ENCODE data around the gene PAK1. TPM values are rescaled to one million over a fixed set of nuclear protein-coding genes. Genes with fewer than 3 reads are reported as not detected.

Gene PAK1
- total RNA-seq, 4 donors from 2014 or later, result 17.8 to 34.5 (median 21.6) TPM

DNA sequence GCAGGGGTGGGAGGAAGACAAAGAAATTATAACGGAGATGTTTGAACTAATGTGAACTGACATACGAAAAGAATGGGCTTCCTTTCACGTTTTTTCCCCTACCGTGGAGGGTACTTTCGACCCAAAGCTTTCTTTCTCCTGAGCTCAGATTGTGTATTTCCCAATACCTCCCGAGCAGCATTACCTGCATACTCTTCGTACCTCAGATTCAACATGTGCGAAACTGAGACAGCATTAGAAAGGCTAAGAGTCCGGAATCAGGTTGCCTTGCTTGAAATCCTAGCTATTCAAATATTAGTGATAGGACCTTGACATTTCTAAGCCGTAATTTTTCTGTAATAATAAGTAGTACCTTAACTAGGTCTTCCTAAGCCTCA is 778 bp upstream of the PAK1 start:
- no peak overlapping the region for H3K4me3 ChIP-seq (ENCODE audit: low read depth, poor library complexity, severe bottlenecking)
- intact Hi-C loops (cut with DNase I; ENCODE audit: low total_unique reads), result no loop called here
- TF ChIP-seq POLR2A (IDR thresholded peaks at IDR 0.05), result no peak
- TF ChIP-seq, protein P1, sequence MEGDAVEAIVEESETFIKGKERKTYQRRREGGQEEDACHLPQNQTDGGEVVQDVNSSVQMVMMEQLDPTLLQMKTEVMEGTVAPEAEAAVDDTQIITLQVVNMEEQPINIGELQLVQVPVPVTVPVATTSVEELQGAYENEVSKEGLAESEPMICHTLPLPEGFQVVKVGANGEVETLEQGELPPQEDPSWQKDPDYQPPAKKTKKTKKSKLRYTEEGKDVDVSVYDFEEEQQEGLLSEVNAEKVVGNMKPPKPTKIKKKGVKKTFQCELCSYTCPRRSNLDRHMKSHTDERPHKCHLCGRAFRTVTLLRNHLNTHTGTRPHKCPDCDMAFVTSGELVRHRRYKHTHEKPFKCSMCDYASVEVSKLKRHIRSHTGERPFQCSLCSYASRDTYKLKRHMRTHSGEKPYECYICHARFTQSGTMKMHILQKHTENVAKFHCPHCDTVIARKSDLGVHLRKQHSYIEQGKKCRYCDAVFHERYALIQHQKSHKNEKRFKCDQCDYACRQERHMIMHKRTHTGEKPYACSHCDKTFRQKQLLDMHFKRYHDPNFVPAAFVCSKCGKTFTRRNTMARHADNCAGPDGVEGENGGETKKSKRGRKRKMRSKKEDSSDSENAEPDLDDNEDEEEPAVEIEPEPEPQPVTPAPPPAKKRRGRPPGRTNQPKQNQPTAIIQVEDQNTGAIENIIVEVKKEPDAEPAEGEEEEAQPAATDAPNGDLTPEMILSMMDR (IDR thresholded peaks at IDR 0.05), result no peak
- DNase-seq (ENCODE audit: low spot score in 2 of 2), result no peak
- WGBS, 2 donors, result 39 to 41% methylated on average over 10 of the region's 10 CpGs

DNA sequence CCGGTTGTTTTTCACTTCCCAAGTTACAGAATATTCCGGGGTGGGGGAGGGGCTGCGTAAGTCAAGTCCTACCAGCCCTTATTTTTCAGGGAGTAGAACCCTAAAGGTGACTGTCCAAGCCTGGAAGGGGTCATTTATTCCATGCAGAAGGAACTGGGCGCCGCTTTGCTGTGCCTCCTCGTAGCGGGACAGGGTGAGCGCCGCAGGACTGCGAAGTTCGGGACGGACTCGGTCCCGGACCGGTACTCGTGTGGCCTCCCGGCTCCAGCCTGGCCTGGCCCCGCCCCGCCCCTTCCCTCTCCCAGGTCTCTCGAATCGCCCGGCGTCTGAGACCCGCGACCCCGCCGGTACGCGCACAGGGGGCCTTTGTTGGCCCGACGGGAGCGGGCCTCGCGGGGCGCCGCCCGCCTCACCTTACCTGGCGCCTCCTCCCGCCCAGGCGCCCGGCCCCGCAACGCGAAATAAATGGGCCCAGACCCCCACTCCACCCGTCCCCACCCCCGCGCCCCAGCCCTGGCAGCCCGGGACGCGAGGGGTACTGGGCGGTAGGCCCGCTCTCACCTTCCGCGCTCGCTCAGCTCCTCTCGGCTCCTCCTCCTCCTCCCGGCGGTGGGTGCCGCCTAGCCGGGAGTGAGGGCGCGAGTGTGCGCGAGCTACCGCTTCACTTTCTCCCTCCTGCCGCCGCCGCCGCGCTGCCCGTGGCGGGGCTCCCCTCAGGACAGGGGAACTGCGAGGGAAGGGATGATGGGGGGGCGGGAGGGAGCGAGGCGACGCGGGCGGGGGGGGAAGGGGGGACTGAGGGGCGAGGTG is 698 bp downstream of the PAK1 start:
- 2 to 3% methylated on average over 25 to 39 of the region's 80 CpGs for WGBS, 2 donors
- intact Hi-C loops (cut with DNase I; ENCODE audit: low total_unique reads), result no loop called here
- TF ChIP-seq POLR2A (IDR thresholded peaks at IDR 0.05), result no peak
- TF ChIP-seq, protein P1 (IDR thresholded peaks at IDR 0.05), result no peak
- peak; percentile 18 to 89 for DNase-seq (ENCODE audit: low spot score in 2 of 2)
- H3K4me3 ChIP-seq (ENCODE audit: low read depth, poor library complexity, severe bottlenecking), result peak overlapping the region; percentile 42

DNA sequence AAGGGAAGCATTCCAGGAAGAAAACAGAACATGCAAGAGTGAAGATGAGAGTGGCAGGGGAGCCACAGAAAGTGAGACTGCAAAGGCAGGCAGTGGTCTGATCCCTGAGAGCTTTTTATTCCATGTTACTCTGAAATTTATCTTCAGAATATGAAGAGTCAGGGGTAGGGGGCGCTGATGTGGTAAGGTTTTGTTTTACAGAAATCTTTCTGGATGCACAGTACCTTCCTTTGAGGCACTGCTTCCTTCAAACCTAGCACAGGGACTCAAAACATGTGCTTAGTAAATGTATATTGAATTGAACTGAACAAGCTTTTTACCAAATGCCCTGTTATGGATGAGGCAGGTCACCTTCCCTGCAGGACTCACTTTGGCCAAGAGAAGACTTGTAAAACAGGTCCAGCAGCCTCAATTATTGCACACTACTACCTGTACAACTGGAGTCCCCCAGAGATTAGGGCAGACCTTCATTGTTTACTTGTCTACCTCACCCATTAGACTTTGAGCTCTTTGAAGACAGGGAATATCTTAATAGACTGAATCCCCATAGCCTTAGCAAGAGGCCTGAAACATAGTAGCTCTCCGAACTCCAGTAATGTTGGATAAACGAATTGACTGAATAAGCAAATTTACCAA is 2.2 kb downstream of the PAK1 start:
- WGBS, 2 donors, result 68 to 69% methylated on average over 3 of the region's 3 CpGs
- TF ChIP-seq, protein P1 (IDR thresholded peaks at IDR 0.05), result no peak
- no peak for TF ChIP-seq POLR2A (IDR thresholded peaks at IDR 0.05)
- H3K4me3 ChIP-seq (ENCODE audit: low read depth, poor library complexity, severe bottlenecking), result no peak overlapping the region
- intact Hi-C loops (cut with DNase I; ENCODE audit: low total_unique reads), result no loop called here
- DNase-seq (ENCODE audit: low spot score in 2 of 2), result no peak

DNA sequence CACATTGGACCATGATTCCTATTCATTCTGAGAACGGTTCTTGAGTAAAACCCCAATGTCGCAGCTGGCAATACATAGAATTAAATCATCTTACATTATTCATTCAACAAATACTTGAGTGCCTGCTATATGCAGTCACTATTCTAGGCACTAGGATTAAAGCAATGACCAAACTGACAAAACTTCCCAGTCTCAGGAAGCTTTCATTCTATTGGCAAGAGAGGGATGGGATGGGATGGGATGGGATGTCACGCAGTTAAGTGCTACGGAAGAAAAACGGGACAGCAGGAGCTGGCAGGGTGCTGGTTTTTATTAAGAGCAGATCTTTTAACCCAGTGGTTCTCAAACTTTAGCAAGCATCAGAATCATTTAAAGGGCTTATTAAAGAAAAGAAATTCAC is 2.9 kb downstream of the PAK1 start:
- 75 to 77% methylated on average over 5 of the region's 5 CpGs for WGBS, 2 donors
- TF ChIP-seq, protein P1 (IDR thresholded peaks at IDR 0.05), result no peak
- no peak for TF ChIP-seq POLR2A (IDR thresholded peaks at IDR 0.05)
- intact Hi-C loops (cut with DNase I; ENCODE audit: low total_unique reads), result no loop called here
- no peak for DNase-seq (ENCODE audit: low spot score in 2 of 2)
- H3K4me3 ChIP-seq (ENCODE audit: low read depth, poor library complexity, severe bottlenecking), result no peak overlapping the region

DNA sequence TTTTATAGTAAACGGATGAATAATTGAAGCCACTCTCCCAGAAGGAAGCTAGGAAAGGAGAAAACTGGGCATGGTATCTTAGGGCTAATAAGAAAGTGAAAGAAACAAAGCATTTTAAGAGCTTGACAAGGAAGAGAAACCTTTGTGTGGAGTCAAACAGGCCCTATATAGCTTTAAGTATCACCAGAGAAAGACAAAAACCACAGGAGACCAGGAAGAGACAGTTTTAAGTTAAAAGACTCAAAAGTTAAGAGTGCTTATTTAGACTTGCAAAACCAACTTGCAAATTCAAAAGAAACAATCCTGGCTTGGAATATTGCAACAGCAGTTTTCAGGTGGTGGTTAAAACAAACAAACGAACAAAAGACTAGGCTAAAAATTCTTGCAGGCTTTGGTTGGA is 3.4 kb downstream of the PAK1 start:
- intact Hi-C loops (cut with DNase I; ENCODE audit: low total_unique reads), result no loop called here
- TF ChIP-seq POLR2A (IDR thresholded peaks at IDR 0.05), result no peak
- TF ChIP-seq, protein P1 (IDR thresholded peaks at IDR 0.05), result no peak
- WGBS, 2 donors, result 71 to 75% methylated on average over 2 of the region's 2 CpGs
- no peak overlapping the region for H3K4me3 ChIP-seq (ENCODE audit: low read depth, poor library complexity, severe bottlenecking)
- no peak for DNase-seq (ENCODE audit: low spot score in 2 of 2)
